NCI-H748 (cell line): ENCODE data around the gene HDAC4.

Experiments used
- DNase-seq: peaks from one replicate; lab custom pipeline; 2025; ENCODE audit not compliant: unreplicated experiment; lab: John Stamatoyannopoulos, UW

The HDAC4 gene

GRCh38 chr2:239148495-239149200 is 252.2 kb downstream of the HDAC4 start:
- DNase-seq, result no peak

- DNase-seq, result no peak
Observed at GRCh38 chr2:239147376-239147775, 253.4 kb downstream of the HDAC4 start.

GRCh38 chr2:239146741-239147181 is 254.1 kb downstream of the HDAC4 start:
- DNase-seq, result no peak

GRCh38 chr2:239146011-239146641 is 254.7 kb downstream of the HDAC4 start:
- DNase-seq, result no peak

GRCh38 chr2:239145601-239146000 is 255.2 kb downstream of the HDAC4 start:
- DNase-seq, result no peak

GRCh38 chr2:239145106-239145505 is 255.7 kb downstream of the HDAC4 start:
- DNase-seq, result no peak

GRCh38 chr2:239144713-239144999 is 256.2 kb downstream of the HDAC4 start:
- DNase-seq, result peak; percentile 45

GRCh38 chr2:239143858-239144712 is 256.7 kb downstream of the HDAC4 start:
- peak; percentile 36 for DNase-seq

- no peak for DNase-seq
Observed at GRCh38 chr2:239142806-239143205, 258.0 kb downstream of the HDAC4 start.

GRCh38 chr2:239142296-239142695 is 258.5 kb downstream of the HDAC4 start:
- DNase-seq, result no peak

GRCh38 chr2:239141021-239141760 is 259.6 kb downstream of the HDAC4 start:
- no peak for DNase-seq

- DNase-seq, result no peak
Observed at GRCh38 chr2:239140346-239141020, 260.3 kb downstream of the HDAC4 start.

- no peak for DNase-seq
Observed at GRCh38 chr2:239139566-239139965, 261.3 kb downstream of the HDAC4 start.

- DNase-seq, result no peak
Observed at GRCh38 chr2:239139101-239139500, 261.7 kb downstream of the HDAC4 start.

- DNase-seq, result no peak
Observed at GRCh38 chr2:239138610-239139009, 262.2 kb downstream of the HDAC4 start.

GRCh38 chr2:239137898-239138283 is 262.9 kb downstream of the HDAC4 start:
- DNase-seq, result no peak

- no peak for DNase-seq
Observed at GRCh38 chr2:239137165-239137897, 263.5 kb downstream of the HDAC4 start.

- DNase-seq, result no peak
Observed at GRCh38 chr2:239136762-239137161, 264.1 kb downstream of the HDAC4 start.

- no peak for DNase-seq
Observed at GRCh38 chr2:239136203-239136602, 264.6 kb downstream of the HDAC4 start.

GRCh38 chr2:239135531-239135930 is 265.3 kb downstream of the HDAC4 start:
- no peak for DNase-seq
